NCI-H82 (cell line): ENCODE results near the gene KIAA1755.
A peak's percentile ranks its signal among the peaks of the same experiment; 100 is the strongest.
"Not testable (repeated sequence)": the region's sequence is repeated elsewhere in the genome, so short reads cannot be mapped to it uniquely, and the experiment has no call there.

Source experiments
- DNase-seq: peaks from one replicate; lab custom pipeline; 2025; lab: John Stamatoyannopoulos, UW

Gene KIAA1755

GRCh38 chr20:38266426-38266825 is 5.9 kb upstream of the KIAA1755 start:
- DNase-seq: no peak

GRCh38 chr20:38262931-38263330 is 2.4 kb upstream of the KIAA1755 start:
- DNase-seq: no peak

GRCh38 chr20:38261054-38261390 is 487 bp upstream of the KIAA1755 start:
- no peak for DNase-seq

- DNase-seq: no peak
Measured at GRCh38 chr20:38260025-38260377, 534 bp downstream of the KIAA1755 start.

GRCh38 chr20:38258545-38259215 is 1.9 kb downstream of the KIAA1755 start:
- peak; percentile 79 for DNase-seq

GRCh38 chr20:38256966-38257365 is 3.6 kb downstream of the KIAA1755 start:
- no peak for DNase-seq

- no peak for DNase-seq
Measured at GRCh38 chr20:38256021-38256420, 4.5 kb downstream of the KIAA1755 start.

GRCh38 chr20:38255393-38255792 is 5.1 kb downstream of the KIAA1755 start:
- no peak for DNase-seq

- peak; percentile 45 for DNase-seq
Measured at GRCh38 chr20:38254621-38255020, 5.9 kb downstream of the KIAA1755 start.

- DNase-seq: no peak
Measured at GRCh38 chr20:38253571-38253970, 7.0 kb downstream of the KIAA1755 start.

- no peak for DNase-seq
Measured at GRCh38 chr20:38252292-38253288, 7.9 kb downstream of the KIAA1755 start.

- DNase-seq: not testable (repeated sequence)
Measured at GRCh38 chr20:38251441-38251840, 9.1 kb downstream of the KIAA1755 start.

GRCh38 chr20:38250609-38251008 is 9.9 kb downstream of the KIAA1755 start:
- peak; percentile 61 for DNase-seq

GRCh38 chr20:38249536-38250310 is 10.8 kb downstream of the KIAA1755 start:
- peak; percentile 41 for DNase-seq

GRCh38 chr20:38248133-38248532 is 12.4 kb downstream of the KIAA1755 start:
- no peak for DNase-seq

GRCh38 chr20:38247725-38248124 is 12.8 kb downstream of the KIAA1755 start:
- not testable (repeated sequence) for DNase-seq

- DNase-seq: no peak
Measured at GRCh38 chr20:38247166-38247509, 13.4 kb downstream of the KIAA1755 start.

GRCh38 chr20:38246357-38247165 is 14.0 kb downstream of the KIAA1755 start:
- peak; percentile 32 for DNase-seq

GRCh38 chr20:38245753-38246152 is 14.8 kb downstream of the KIAA1755 start:
- no peak for DNase-seq

- DNase-seq: no peak
Measured at GRCh38 chr20:38243709-38244020, 16.9 kb downstream of the KIAA1755 start.

GRCh38 chr20:38242848-38243708 is 17.5 kb downstream of the KIAA1755 start:
- DNase-seq: peak; percentile 46
